Measurements from ENCODE around the gene SNRPN.
"Not testable (repeated sequence)": the region's sequence is repeated elsewhere in the genome, so short reads cannot be mapped to it uniquely, and the experiment has no call there.

SNRPN gene

DNA sequence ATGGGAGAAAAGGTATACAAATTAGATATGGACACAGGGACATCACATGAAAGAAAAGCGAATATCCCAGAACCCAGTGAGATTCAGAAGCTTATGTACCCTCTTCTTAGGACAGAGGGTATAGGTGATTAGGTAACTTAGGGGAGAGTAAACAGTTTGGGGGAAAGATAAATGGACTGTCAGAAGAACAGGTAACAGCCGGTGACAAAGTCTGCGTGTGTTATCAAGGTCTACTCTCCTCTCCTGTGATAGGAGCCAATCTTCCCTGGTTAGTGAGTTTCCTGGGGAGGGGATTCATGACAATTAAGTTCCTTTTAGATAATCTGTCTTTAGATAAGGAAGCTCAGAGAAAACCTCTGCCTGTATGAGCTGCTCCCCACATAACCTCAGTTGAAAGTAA, 30.6 kb upstream of the SNRPN start:
- H2AFZ ChIP-seq: no peak overlapping the region
- TF ChIP-seq, protein P1, sequence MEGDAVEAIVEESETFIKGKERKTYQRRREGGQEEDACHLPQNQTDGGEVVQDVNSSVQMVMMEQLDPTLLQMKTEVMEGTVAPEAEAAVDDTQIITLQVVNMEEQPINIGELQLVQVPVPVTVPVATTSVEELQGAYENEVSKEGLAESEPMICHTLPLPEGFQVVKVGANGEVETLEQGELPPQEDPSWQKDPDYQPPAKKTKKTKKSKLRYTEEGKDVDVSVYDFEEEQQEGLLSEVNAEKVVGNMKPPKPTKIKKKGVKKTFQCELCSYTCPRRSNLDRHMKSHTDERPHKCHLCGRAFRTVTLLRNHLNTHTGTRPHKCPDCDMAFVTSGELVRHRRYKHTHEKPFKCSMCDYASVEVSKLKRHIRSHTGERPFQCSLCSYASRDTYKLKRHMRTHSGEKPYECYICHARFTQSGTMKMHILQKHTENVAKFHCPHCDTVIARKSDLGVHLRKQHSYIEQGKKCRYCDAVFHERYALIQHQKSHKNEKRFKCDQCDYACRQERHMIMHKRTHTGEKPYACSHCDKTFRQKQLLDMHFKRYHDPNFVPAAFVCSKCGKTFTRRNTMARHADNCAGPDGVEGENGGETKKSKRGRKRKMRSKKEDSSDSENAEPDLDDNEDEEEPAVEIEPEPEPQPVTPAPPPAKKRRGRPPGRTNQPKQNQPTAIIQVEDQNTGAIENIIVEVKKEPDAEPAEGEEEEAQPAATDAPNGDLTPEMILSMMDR (IDR thresholded peaks at IDR 0.05): no peak
- no peaks in the 10 kb centered on the region for H3K79me2 ChIP-seq

DNA sequence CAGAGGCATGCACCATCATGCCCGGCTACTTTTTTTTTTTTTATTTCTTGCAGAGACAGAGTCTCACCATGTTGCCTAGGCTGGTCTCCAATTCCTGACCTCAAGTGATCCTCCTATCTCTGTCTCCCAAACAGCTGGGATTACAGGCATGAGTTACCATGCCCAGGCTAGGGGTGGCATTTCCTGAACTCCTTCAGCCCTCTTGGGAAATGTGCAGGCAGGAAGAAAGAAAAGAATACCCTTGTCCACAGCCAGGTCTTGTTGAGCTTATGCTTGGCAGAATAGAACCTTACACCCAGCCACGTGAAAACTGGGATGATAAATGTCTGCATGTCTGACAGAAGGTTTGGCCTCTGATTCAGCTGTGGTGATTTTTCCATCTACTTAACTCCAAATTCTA, 30.2 kb upstream of the SNRPN start:
- Histone ChIP-seq H3K79me2 (no peaks in the 10 kb centered on the region), H3K36me3 (ENCODE audit: control insufficient read depth, insufficient read depth, low read length) (no peaks in the 10 kb centered on the region), H3K9ac (no peak overlapping the region), H3K4me2 (ENCODE audit: low read length) (no peak overlapping the region), H2AFZ (no peak overlapping the region), H3K27me3 (ENCODE audit: control insufficient read depth, insufficient read depth, low read length) (no peaks in the 10 kb centered on the region), H3K27ac (no peak overlapping the region), H3K4me1 (no peaks in the 10 kb centered on the region), H3K4me3 (ENCODE audit: low read depth, low read length) (no peak overlapping the region), H3K9me3 (ENCODE audit: control insufficient read depth, low read length) (no peaks in the 10 kb centered on the region)
- TF ChIP-seq, protein P1 (IDR thresholded peaks at IDR 0.05): no peak

More for the DNA sequence above, 30.6 kb upstream of the SNRPN start:
- H3K9me3 ChIP-seq (ENCODE audit: control insufficient read depth, low read length): no peaks in the 10 kb centered on the region
- H3K4me3 ChIP-seq (ENCODE audit: low read depth, low read length): no peak overlapping the region
- H3K36me3 ChIP-seq (ENCODE audit: control insufficient read depth, insufficient read depth, low read length): no peaks in the 10 kb centered on the region
- no peak overlapping the region for H3K27ac ChIP-seq
- no peaks in the 10 kb centered on the region for H3K4me1 ChIP-seq
- H3K9ac ChIP-seq: no peak overlapping the region
- H3K27me3 ChIP-seq (ENCODE audit: control insufficient read depth, insufficient read depth, low read length): no peaks in the 10 kb centered on the region
- no peak overlapping the region for H3K4me2 ChIP-seq (ENCODE audit: low read length)

DNA sequence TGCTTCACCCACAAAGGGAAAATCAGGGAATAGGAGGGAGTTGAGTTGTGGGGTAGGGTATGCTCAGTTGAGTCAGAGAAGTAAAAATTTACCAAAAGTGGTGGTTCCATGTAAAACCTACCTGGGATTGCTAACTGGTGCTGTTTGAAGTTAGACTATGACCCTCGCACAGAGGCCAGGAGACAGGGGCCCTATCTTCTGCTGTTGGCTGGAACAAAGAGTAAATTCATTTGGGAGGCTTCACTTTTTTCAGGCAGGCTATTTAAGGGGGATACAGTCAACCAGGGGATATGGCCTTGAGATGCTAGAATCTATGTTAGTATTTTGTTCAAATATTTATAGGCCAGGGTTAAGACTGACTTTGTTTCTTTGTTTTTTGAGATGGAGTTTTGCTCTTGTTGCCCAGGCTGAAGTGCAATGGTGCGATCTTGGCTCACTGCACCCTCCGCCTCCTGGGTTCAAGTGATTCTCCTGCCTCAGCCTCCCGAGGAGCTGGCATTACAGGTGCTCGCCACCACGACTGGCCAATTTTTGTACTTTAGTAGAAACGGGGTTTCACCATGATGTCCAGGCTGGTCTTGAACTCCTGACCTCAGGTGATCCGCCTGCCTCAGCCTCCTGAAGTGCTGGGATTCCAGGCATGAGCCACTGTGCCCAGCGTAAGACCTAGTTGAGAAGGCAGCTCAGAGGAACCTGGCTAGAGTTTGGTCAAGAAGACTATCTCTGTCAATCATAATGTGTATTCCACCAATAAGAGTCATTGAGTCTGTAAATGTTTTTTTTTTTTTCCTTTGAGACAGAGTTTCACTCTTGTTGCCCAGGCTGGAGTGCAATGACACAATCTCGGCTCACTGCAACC, 22.7 kb upstream of the SNRPN start:
- H3K9me3 ChIP-seq (ENCODE audit: control insufficient read depth, low read length); H3K9ac ChIP-seq; H3K4me1 ChIP-seq; H3K36me3 ChIP-seq (ENCODE audit: control insufficient read depth, insufficient read depth, low read length); H3K27ac ChIP-seq; H3K79me2 ChIP-seq; H3K4me2 ChIP-seq (ENCODE audit: low read length); H2AFZ ChIP-seq; H3K27me3 ChIP-seq (ENCODE audit: control insufficient read depth, insufficient read depth, low read length); H3K4me3 ChIP-seq (ENCODE audit: low read depth, low read length): not testable (repeated sequence)

DNA sequence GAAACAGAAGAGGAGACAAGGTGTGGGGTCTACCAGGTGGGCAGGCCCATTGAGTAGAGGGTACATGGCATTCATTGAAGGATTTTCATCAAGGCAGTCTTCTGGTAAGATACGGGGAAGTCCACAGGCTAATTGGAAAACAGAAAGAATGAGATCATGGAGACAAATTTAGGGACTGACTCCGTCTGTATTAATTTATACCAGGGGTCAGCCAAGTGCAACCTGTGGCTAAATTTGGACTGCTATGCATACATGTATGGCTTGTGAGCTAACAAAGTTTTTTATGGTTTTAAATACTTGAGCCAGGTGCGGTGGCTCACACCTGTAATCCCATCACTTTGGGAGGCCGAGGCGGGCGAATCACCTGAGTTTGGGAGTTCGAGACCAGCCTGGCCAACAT, 21.1 kb upstream of the SNRPN start:
- Histone ChIP-seq H3K9me3 (ENCODE audit: control insufficient read depth, low read length) (no peaks in the 10 kb centered on the region), H3K79me2 (no peaks in the 10 kb centered on the region), H3K4me3 (ENCODE audit: low read depth, low read length) (no peak overlapping the region), H2AFZ (no peak overlapping the region), H3K4me2 (ENCODE audit: low read length) (no peak overlapping the region), H3K36me3 (ENCODE audit: control insufficient read depth, insufficient read depth, low read length) (no peaks in the 10 kb centered on the region), H3K9ac (no peak overlapping the region), H3K27ac (no peak overlapping the region), H3K4me1 (no peaks in the 10 kb centered on the region), H3K27me3 (ENCODE audit: control insufficient read depth, insufficient read depth, low read length) (no peaks in the 10 kb centered on the region)
- TF ChIP-seq, protein P1 (IDR thresholded peaks at IDR 0.05): no peak

DNA sequence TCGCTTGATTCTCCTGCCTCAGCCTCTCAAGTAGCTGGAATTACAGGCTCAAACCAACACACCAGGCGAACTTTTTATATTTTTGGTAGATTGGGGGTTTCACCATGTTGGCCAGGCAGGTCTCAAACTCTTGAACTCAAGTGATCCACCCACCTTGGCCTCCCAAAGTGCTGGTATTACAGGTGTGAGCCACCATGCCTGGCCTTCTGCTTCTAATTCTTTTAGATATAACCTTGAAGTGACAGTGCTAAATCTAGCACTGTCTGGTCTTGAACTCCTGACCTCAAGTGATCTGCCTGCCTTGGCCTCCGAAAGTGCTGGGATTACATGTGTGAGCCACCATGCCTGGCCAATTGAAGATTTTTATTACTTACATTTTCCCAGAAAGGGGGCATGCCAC, 16.6 kb upstream of the SNRPN start:
- not testable (repeated sequence) for H3K27me3 ChIP-seq (ENCODE audit: control insufficient read depth, insufficient read depth, low read length); H3K79me2 ChIP-seq; H2AFZ ChIP-seq; H3K9me3 ChIP-seq (ENCODE audit: control insufficient read depth, low read length); H3K4me2 ChIP-seq (ENCODE audit: low read length); H3K9ac ChIP-seq; H3K27ac ChIP-seq; H3K4me1 ChIP-seq; H3K36me3 ChIP-seq (ENCODE audit: control insufficient read depth, insufficient read depth, low read length); H3K4me3 ChIP-seq (ENCODE audit: low read depth, low read length)

DNA sequence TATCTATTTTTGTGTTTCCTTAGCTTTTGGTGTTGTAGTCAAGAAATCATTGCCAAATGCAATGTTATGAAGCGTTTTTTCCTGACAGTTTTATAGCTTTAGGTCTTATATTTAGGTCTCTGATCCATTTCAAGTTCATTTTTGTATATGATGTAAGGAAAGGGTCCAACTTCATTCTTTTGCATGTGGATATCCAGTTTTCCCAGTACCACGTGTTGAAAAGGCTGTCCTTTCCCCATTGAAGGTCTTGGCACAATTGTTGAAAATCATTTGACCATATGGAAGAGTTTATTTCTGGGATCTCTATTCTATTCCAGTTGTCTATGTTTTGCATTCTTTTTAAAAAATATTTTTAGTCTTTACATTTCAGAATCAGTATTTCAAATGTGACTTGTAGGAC, 14.6 kb upstream of the SNRPN start:
- Histone ChIP-seq H3K9me3 (ENCODE audit: control insufficient read depth, low read length) (no peaks in the 10 kb centered on the region), H3K4me2 (ENCODE audit: low read length) (no peak overlapping the region), H3K9ac (no peak overlapping the region), H3K36me3 (ENCODE audit: control insufficient read depth, insufficient read depth, low read length) (no peaks in the 10 kb centered on the region), H3K27ac (no peak overlapping the region), H2AFZ (no peak overlapping the region), H3K4me3 (ENCODE audit: low read depth, low read length) (no peak overlapping the region), H3K27me3 (ENCODE audit: control insufficient read depth, insufficient read depth, low read length) (no peaks in the 10 kb centered on the region), H3K79me2 (no peaks in the 10 kb centered on the region), H3K4me1 (no peaks in the 10 kb centered on the region)
- TF ChIP-seq, protein P1 (IDR thresholded peaks at IDR 0.05): no peak
